HepG2 (cell line): ENCODE measurements around the gene ARHGEF39.

Experiments
- EZH2 ChIP-seq: conservative IDR thresholded peaks from 2 replicates; pipeline ENCODE4 v1.6.1; 2012; ENCODE audit warnings: mild to moderate bottlenecking, low read depth, low read length, moderate library complexity
- KDM6A ChIP-seq: IDR thresholded peaks from 2 replicates; pipeline ENCODE4 v1.6.1; 2016; ENCODE audit warnings: low read depth
- POLR2AphosphoS5 ChIP-seq: IDR thresholded peaks from 2 replicates; pipeline ENCODE4 v1.6.1; 2012; ENCODE audit warnings: low read depth, low read length
- SIN3A ChIP-seq: IDR thresholded peaks from 2 replicates; pipeline ENCODE4 v1.6.1; 2011; ENCODE audit warnings: low read depth, mild to moderate bottlenecking, control low read depth, low read length, borderline replicate concordance
- ZNF274 ChIP-seq: sonication (generic); formaldehyde crosslinking; IDR thresholded peaks from 2 replicates; pipeline ENCODE4 v1.5.1; 2020; ENCODE audit warnings: mild to moderate bottlenecking, missing genetic modification reagents
- TF ChIP-seq, protein P1 (sequence below): sonication (generic); formaldehyde crosslinking; IDR thresholded peaks from 2 replicates; pipeline ENCODE4 v1.4.0; 2020; ENCODE audit warnings: missing genetic modification reagents
- TF ChIP-seq, protein P2 (sequence below): sonication (generic); formaldehyde crosslinking; IDR thresholded peaks from 2 replicates; pipeline ENCODE4 v1.5.0; 2020; ENCODE audit warnings: mild to moderate bottlenecking, missing genetic modification reagents, moderate library complexity
- TF ChIP-seq, protein P3 (sequence below): sonication (generic); formaldehyde crosslinking; IDR thresholded peaks from 2 replicates; pipeline ENCODE4 v1.8.1; 2023; ENCODE audit warnings: missing genetic modification reagents, inconsistent platforms, borderline replicate concordance

DNA sequence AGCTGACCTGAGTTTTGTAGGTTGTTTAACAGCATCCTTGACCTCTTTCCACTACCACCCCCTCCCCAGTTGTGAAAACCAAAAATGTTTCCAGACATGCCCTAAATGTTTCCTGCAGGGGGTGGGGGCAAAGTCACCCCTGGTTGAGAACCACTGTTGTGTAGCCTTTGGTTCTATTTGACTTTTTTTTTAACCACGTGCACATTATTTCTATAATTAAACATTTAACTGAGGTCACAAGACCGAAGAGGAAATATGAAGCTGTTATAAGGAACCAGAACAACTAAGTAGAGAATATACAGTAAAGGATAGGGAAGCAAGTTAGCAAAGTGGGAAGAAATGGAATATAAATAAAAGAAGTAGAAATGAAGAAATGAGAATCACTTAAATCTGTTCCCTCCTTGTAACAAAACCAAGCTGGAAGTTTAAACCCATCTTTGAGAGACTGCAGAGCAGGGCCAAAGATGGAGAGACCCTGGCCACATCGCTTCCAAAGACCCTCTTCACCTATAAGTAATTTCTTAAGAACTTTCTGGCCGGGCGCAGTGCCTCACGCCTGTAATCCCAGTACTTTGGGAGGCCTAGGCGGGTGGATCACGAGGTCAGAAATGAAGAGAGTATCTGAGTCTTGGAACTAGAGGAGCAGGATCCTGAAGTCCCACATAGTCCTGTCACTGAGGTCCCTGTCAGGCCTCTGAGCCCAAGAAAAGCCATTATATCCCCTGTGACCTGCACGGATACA lies 28.7 kb downstream of the ARHGEF39 start:
- TF ChIP-seq, protein P1, sequence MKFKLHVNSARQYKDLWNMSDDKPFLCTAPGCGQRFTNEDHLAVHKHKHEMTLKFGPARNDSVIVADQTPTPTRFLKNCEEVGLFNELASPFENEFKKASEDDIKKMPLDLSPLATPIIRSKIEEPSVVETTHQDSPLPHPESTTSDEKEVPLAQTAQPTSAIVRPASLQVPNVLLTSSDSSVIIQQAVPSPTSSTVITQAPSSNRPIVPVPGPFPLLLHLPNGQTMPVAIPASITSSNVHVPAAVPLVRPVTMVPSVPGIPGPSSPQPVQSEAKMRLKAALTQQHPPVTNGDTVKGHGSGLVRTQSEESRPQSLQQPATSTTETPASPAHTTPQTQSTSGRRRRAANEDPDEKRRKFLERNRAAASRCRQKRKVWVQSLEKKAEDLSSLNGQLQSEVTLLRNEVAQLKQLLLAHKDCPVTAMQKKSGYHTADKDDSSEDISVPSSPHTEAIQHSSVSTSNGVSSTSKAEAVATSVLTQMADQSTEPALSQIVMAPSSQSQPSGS (CRISPR knock-in tag) = no peak
- no peak for TF ChIP-seq SIN3A
- TF ChIP-seq POLR2AphosphoS5 = no peak
- no peak for TF ChIP-seq KDM6A (CRISPR knock-in tag)
- TF ChIP-seq EZH2 = no peak
- no peak for TF ChIP-seq ZNF274
- TF ChIP-seq, protein P2, sequence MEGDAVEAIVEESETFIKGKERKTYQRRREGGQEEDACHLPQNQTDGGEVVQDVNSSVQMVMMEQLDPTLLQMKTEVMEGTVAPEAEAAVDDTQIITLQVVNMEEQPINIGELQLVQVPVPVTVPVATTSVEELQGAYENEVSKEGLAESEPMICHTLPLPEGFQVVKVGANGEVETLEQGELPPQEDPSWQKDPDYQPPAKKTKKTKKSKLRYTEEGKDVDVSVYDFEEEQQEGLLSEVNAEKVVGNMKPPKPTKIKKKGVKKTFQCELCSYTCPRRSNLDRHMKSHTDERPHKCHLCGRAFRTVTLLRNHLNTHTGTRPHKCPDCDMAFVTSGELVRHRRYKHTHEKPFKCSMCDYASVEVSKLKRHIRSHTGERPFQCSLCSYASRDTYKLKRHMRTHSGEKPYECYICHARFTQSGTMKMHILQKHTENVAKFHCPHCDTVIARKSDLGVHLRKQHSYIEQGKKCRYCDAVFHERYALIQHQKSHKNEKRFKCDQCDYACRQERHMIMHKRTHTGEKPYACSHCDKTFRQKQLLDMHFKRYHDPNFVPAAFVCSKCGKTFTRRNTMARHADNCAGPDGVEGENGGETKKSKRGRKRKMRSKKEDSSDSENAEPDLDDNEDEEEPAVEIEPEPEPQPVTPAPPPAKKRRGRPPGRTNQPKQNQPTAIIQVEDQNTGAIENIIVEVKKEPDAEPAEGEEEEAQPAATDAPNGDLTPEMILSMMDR (CRISPR knock-in tag) = no peak
- TF ChIP-seq, protein P3, sequence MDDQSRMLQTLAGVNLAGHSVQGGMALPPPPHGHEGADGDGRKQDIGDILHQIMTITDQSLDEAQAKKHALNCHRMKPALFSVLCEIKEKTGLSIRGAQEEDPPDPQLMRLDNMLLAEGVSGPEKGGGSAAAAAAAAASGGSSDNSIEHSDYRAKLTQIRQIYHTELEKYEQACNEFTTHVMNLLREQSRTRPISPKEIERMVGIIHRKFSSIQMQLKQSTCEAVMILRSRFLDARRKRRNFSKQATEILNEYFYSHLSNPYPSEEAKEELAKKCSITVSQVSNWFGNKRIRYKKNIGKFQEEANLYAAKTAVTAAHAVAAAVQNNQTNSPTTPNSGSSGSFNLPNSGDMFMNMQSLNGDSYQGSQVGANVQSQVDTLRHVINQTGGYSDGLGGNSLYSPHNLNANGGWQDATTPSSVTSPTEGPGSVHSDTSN (CRISPR knock-in tag) = no peak
